Large intestine (tissue), 3 donors: ENCODE measurements around the gene MISFA. TPM values are rescaled to one million over a fixed set of nuclear protein-coding genes. Genes with fewer than 3 reads are reported as not detected.
"Not testable (repeated sequence)": the region's sequence is repeated elsewhere in the genome, so short reads cannot be mapped to it uniquely, and the experiment has no call there.

Experiments used
- DNase-seq, 2 donors: peaks; one replicate each; pipeline versions ENCODE4 v3.0.0 to v3.0.0-alpha.2; 2013
- H3K27ac ChIP-seq: one replicate; pipeline ENCODE4 v1.5.1; 2013; ENCODE audit warnings: low read length
- H3K27me3 ChIP-seq: 2 replicates; pipeline ENCODE4 v1.6.1; 2013; ENCODE audit warnings: low read length; ENCODE audit not compliant: control insufficient read depth, insufficient read depth
- H3K36me3 ChIP-seq: 2 replicates; pipeline ENCODE4 v1.6.1; 2013; ENCODE audit warnings: low read length; ENCODE audit not compliant: control insufficient read depth, insufficient read depth
- H3K4me1 ChIP-seq: one replicate; pipeline ENCODE4 v1.6.1; 2013; ENCODE audit warnings: low read length; ENCODE audit not compliant: control insufficient read depth, insufficient read depth
- H3K4me3 ChIP-seq: one replicate; pipeline ENCODE4 v1.5.1; 2013; ENCODE audit warnings: low read length
- H3K9me3 ChIP-seq: one replicate; pipeline ENCODE4 v1.6.1; 2013; ENCODE audit warnings: mild to moderate bottlenecking, low read depth, low read length, moderate library complexity; ENCODE audit not compliant: control insufficient read depth
- WGBS: methylation state at CpG from one replicate; pipeline ENCODE4 v1.1.5; 2013; ENCODE audit warnings: low lambda C conversion rate; ENCODE audit not compliant: insufficient coverage; 5-methylcytosine and 5-hydroxymethylcytosine counted together
- polyA plus RNA-seq: library from polyadenylated mRNA; unstranded; fragments of 120-200 nt; gene quantifications from one replicate; pipeline ENCODE4 v1.2.1, GENCODE V29; 2013

The MISFA gene
- polyA plus RNA-seq, 1 donor: 4.3 TPM

- not testable (repeated sequence) for H3K4me3 ChIP-seq, DNase-seq, H3K9me3 ChIP-seq, H3K27ac ChIP-seq, H3K4me1 ChIP-seq, H3K36me3 ChIP-seq, H3K27me3 ChIP-seq
- no CpG with 5 or more reads among the region's 4 CpGs for WGBS
Measured at GRCh38 chr11:18643034-18643433, 43.4 kb downstream of the MISFA start.

DNA sequence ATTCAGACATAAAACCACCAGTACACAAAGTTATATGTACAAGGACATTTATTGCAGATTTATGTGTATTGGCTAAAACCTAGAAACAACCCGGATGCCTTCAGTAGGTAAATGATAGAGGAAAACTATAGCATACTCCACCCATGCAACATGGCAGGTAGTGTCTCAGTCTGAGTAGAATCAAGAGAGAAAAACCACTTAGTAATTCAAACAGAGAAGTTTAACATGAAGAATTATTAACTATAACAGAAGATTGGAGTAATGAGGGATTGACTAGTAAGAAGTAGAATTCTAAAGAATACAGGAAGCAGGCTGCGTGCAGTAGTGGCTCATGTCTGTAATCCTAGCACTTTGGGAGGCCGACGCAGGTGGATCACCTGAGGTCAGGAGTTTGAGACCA is 50.8 kb downstream of the MISFA start:
- H3K36me3 ChIP-seq: no peaks in the 10 kb centered on the region
- H3K27ac ChIP-seq: no peak overlapping the region
- H3K9me3 ChIP-seq: no peaks in the 10 kb centered on the region
- DNase-seq: no peak
- H3K4me3 ChIP-seq: no peak overlapping the region
- H3K27me3 ChIP-seq: no peaks in the 10 kb centered on the region
- no peaks in the 10 kb centered on the region for H3K4me1 ChIP-seq
- WGBS: no CpG with 5 or more reads among the region's 4 CpGs

DNA sequence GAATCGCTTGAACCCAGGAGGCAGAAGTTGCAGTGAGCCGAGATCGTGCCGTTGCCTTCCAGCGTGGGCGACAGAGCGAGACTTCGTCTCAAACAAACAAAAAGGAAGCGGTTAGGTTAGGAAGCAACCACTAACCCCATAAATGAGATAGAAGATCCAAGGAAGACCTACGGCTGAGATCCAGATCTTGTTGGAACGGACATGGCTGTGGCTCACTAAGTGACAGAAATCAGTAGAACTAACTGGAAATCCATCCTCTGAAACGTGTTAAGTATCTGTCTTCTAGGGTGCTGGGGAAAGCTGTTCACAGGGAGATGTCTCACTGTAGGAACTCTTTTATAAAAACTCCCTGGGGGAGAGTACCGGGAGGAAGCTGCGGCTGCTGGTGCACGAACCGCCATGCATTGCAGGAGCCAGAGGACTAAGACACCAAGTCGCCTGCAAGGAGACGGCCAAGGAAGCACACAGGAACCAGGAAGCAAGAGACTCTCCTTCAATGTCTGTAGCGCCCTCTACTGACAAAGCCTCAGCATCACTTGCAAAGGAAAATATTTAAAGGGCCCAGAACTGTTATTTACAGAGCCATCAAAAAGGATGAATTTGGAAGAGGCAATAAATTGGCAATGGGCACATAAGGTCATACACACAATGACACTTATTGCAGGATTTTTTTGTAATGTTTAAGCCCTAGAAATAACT is 51.4 kb downstream of the MISFA start:
- peak; percentile 33 to 36 for DNase-seq
- 93% methylated on average over 2 of the region's 19 CpGs for WGBS
- Histone ChIP-seq H3K36me3 (no peaks in the 10 kb centered on the region), H3K9me3 (no peaks in the 10 kb centered on the region), H3K27ac (no peak overlapping the region), H3K4me3 (no peak overlapping the region), H3K4me1 (no peaks in the 10 kb centered on the region), H3K27me3 (no peaks in the 10 kb centered on the region)

Other genes with a start within 250 kb of the MISFA start
- 469 TPM for gene LDHA, start 205.2 kb upstream of the MISFA start, polyA plus RNA-seq
- 0.09 TPM for gene LDHC, start 187.5 kb upstream of the MISFA start, polyA plus RNA-seq
- 0.33 TPM for gene LDHAL6A, start 143.9 kb upstream of the MISFA start, polyA plus RNA-seq
- gene TSG101, start 72.8 kb upstream of the MISFA start, polyA plus RNA-seq: 81.0 TPM
- gene UEVLD, start 11.1 kb upstream of the MISFA start, polyA plus RNA-seq: 19.5 TPM
- gene SPTY2D1, start 34.6 kb downstream of the MISFA start, polyA plus RNA-seq: 16.5 TPM
- gene TMEM86A, start 99.0 kb downstream of the MISFA start, polyA plus RNA-seq: 1.6 TPM
- gene IGSF22, start 126.4 kb downstream of the MISFA start, polyA plus RNA-seq: 1.5 TPM
- 1.2 TPM for gene PTPN5, start 192.0 kb downstream of the MISFA start, polyA plus RNA-seq